ENCODE results near the gene TSC22D2. TPM values are rescaled to one million over a fixed set of nuclear protein-coding genes. Genes with fewer than 3 reads are reported as not detected.

Gene TSC22D2
- total RNA-seq, 1 experiment from 2014 or later: 20.0 TPM

DNA sequence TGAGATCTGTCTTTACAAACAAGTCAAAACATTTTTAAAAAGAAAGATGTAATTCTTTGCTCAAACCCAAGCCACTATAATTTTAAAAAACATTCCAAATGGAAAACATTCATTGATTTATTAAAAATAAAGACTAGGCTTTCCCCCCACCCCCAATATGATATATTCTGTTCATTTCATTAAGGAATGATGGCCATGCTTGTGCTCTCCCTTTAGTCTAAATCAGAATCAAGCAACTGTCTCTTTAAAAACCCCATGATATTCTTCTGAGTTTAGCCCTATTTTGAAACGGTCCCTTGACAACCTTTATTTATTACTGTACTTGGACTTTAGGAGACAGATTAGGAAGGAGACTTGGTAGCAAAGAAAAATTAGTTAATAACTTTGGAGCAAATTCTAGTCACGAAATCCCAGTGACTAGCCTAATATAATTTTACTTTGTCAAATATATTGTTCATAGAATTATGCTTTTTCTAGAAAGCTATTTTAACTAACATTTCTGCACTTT lies 38.4 kb downstream of the TSC22D2 start:
- intact Hi-C loops (cut with micrococcal nuclease): no loop called here
- Histone ChIP-seq H2AFZ (ENCODE audit: low read depth, low read length, poor library complexity, severe bottlenecking) (no peak overlapping the region), H3K79me2 (ENCODE audit: insufficient read depth, low read length) (peaks cover 96% of the 10 kb centered on the region), H3K4me2 (ENCODE audit: low read length) (no peak overlapping the region), H3K27me3 (ENCODE audit: insufficient read depth, low read length) (no peaks in the 10 kb centered on the region), H3K9me2 (ENCODE audit: insufficient read depth) (no peaks in the 10 kb centered on the region), H3K4me1 (ENCODE audit: control insufficient read depth in 1 of 2, insufficient read depth in 2 of 2, low read length in 2 of 2) (peaks cover 7 to 24% of the 10 kb centered on the region in 2 experiments), H4K20me1 (ENCODE audit: insufficient read depth) (peaks cover 12% of the 10 kb centered on the region; the same call in 1 of the 2 replicates), H3K27ac (ENCODE audit: low read depth, low read length) (no peak overlapping the region), H3K4me3 (replicated peaks in 1 of 2; ENCODE audit: low read depth in 1 of 2, low read length in 2 of 2) (no peak overlapping the region), H3K9me3 (ENCODE audit: control insufficient read depth in 1 of 2, insufficient read depth in 1 of 2, low read depth in 1 of 2, low read length in 2 of 2) (no peaks in the 10 kb centered on the region), H3K36me3 (ENCODE audit: control insufficient read depth in 1 of 2, insufficient read depth in 2 of 2, low read length in 2 of 2) (0 out of 4 replicates have a peak, but pooled peaks cover 0 to under 1% of the 10 kb centered on the region in 2 experiments), H3K9ac (ENCODE audit: low read length) (no peak overlapping the region)
- BruUV-seq (replicated peaks): no TSS peak
- no peak for ATAC-seq
- ChIA-PET RAD21 (ENCODE audit: low non-redundant PET in 1 of 2, low total read pairs in 2 of 2, uncharacterized antibody in 2 of 2, unreplicated experiment in 2 of 2) (no interaction called here), POLR2A (no interaction called here), CTCF (no interaction called here)
- no peak for DNase-seq (ENCODE audit: low read depth, low spot score)
- TF ChIP-seq CEBPB (IDR thresholded peaks at IDR 0.05; ENCODE audit: low read depth) (no peak), SRF (IDR thresholded peaks at IDR 0.05; ENCODE audit: low read depth) (no peak), POLR2A (IDR thresholded peaks at IDR 0.05; ENCODE audit: borderline replicate concordance, extremely low read depth, insufficient read depth, insufficient read length) (no peak), YY1 (IDR thresholded peaks at IDR 0.05; ENCODE audit: extremely low read depth, insufficient replicate concordance, low read depth, low read length) (no peak), CBX3 (IDR thresholded peaks at IDR 0.05; ENCODE audit: low read depth) (no peak), RAD21 (IDR thresholded peaks at IDR 0.05; ENCODE audit: low read depth) (no peak)
- TF ChIP-seq, protein P1, sequence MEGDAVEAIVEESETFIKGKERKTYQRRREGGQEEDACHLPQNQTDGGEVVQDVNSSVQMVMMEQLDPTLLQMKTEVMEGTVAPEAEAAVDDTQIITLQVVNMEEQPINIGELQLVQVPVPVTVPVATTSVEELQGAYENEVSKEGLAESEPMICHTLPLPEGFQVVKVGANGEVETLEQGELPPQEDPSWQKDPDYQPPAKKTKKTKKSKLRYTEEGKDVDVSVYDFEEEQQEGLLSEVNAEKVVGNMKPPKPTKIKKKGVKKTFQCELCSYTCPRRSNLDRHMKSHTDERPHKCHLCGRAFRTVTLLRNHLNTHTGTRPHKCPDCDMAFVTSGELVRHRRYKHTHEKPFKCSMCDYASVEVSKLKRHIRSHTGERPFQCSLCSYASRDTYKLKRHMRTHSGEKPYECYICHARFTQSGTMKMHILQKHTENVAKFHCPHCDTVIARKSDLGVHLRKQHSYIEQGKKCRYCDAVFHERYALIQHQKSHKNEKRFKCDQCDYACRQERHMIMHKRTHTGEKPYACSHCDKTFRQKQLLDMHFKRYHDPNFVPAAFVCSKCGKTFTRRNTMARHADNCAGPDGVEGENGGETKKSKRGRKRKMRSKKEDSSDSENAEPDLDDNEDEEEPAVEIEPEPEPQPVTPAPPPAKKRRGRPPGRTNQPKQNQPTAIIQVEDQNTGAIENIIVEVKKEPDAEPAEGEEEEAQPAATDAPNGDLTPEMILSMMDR (IDR thresholded peaks at IDR 0.05 in 2 of 3, conservative IDR thresholded peaks at IDR 0.05 in 1 of 3; ENCODE audit: borderline replicate concordance in 1 of 3, insufficient read depth in 1 of 3, low read depth in 2 of 3, low read length in 2 of 3): no peak

DNA sequence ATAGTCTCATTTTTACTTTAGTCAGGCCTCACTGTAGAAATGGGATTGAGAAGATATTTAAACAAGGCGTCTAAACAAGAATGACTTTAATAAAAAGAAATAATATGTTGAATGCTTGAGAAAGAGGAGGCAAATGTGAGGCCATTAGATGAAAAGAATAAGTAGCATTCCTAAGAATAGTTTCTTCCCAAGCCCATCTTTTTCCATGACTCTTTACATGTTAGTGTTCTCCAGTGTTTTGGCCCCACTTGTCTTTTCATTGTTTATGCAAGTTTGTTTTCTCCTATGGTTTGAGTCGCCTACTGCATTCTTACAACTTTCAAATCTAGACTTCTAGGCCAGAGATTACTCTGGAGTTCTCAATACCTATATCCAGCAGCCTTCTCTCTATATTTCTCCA lies 39.0 kb downstream of the TSC22D2 start:
- intact Hi-C loops (cut with micrococcal nuclease): no loop called here
- no peak for ATAC-seq
- peaks cover 96% of the 10 kb centered on the region for H3K79me2 ChIP-seq (ENCODE audit: insufficient read depth, low read length)
- no peak overlapping the region for H3K4me2 ChIP-seq (ENCODE audit: low read length)
- H3K4me1 ChIP-seq (ENCODE audit: control insufficient read depth in 1 of 2, insufficient read depth in 2 of 2, low read length in 2 of 2): peaks cover 7 to 24% of the 10 kb centered on the region in 2 experiments
- H3K4me3 ChIP-seq (replicated peaks in 1 of 2; ENCODE audit: low read depth in 1 of 2, low read length in 2 of 2): no peak overlapping the region
- H3K27ac ChIP-seq (ENCODE audit: low read depth, low read length): no peak overlapping the region
- no TSS peak for BruUV-seq (replicated peaks)
- H3K9me2 ChIP-seq (ENCODE audit: insufficient read depth): no peaks in the 10 kb centered on the region
- no peaks in the 10 kb centered on the region for H3K27me3 ChIP-seq (ENCODE audit: insufficient read depth, low read length)
- H3K9ac ChIP-seq (ENCODE audit: low read length): no peak overlapping the region
- POLR2A ChIA-PET: no interaction called here
- no peak overlapping the region for H2AFZ ChIP-seq (ENCODE audit: low read depth, low read length, poor library complexity, severe bottlenecking)
- no peak for DNase-seq (ENCODE audit: low read depth, low spot score)
- no peaks in the 10 kb centered on the region for H3K9me3 ChIP-seq (ENCODE audit: control insufficient read depth in 1 of 2, insufficient read depth in 1 of 2, low read depth in 1 of 2, low read length in 2 of 2)
- CTCF ChIA-PET: no interaction called here
- peaks cover 12% of the 10 kb centered on the region; the same call in 1 of the 2 replicates for H4K20me1 ChIP-seq (ENCODE audit: insufficient read depth)
- RAD21 ChIA-PET (ENCODE audit: low non-redundant PET in 1 of 2, low total read pairs in 2 of 2, uncharacterized antibody in 2 of 2, unreplicated experiment in 2 of 2): no interaction called here
- no peaks in the 10 kb centered on the region for H3K36me3 ChIP-seq (ENCODE audit: control insufficient read depth in 1 of 2, insufficient read depth in 2 of 2, low read length in 2 of 2)
- no peak for TF ChIP-seq ZFX (IDR thresholded peaks at IDR 0.05)
- TF ChIP-seq CEBPB (IDR thresholded peaks at IDR 0.05; ENCODE audit: low read depth): no peak
- TF ChIP-seq, protein P2, sequence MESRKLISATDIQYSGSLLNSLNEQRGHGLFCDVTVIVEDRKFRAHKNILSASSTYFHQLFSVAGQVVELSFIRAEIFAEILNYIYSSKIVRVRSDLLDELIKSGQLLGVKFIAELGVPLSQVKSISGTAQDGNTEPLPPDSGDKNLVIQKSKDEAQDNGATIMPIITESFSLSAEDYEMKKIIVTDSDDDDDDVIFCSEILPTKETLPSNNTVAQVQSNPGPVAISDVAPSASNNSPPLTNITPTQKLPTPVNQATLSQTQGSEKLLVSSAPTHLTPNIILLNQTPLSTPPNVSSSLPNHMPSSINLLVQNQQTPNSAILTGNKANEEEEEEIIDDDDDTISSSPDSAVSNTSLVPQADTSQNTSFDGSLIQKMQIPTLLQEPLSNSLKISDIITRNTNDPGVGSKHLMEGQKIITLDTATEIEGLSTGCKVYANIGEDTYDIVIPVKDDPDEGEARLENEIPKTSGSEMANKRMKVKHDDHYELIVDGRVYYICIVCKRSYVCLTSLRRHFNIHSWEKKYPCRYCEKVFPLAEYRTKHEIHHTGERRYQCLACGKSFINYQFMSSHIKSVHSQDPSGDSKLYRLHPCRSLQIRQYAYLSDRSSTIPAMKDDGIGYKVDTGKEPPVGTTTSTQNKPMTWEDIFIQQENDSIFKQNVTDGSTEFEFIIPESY (IDR thresholded peaks at IDR 0.05; ENCODE audit: extremely low read depth, insufficient replicate concordance, low read length): no peak
- no peak for TF ChIP-seq ZNF274 (IDR thresholded peaks at IDR 0.05; ENCODE audit: low read depth, low read length)
- TF ChIP-seq SIN3A (IDR thresholded peaks at IDR 0.05; ENCODE audit: low read depth): no peak
- TF ChIP-seq, protein P1 (IDR thresholded peaks at IDR 0.05 in 2 of 3, conservative IDR thresholded peaks at IDR 0.05 in 1 of 3; ENCODE audit: borderline replicate concordance in 1 of 3, insufficient read depth in 1 of 3, low read depth in 2 of 3, low read length in 2 of 3): no peak
- TF ChIP-seq SP1 (IDR thresholded peaks at IDR 0.05; ENCODE audit: low read depth): no peak
- no peak for TF ChIP-seq YY1 (IDR thresholded peaks at IDR 0.05; ENCODE audit: extremely low read depth, insufficient replicate concordance, low read depth, low read length)
- no peak for TF ChIP-seq EGR1 (IDR thresholded peaks at IDR 0.05; ENCODE audit: low read depth)
- TF ChIP-seq SRF (IDR thresholded peaks at IDR 0.05; ENCODE audit: low read depth): no peak
- no peak for TF ChIP-seq ELF1 (IDR thresholded peaks at IDR 0.05; ENCODE audit: borderline replicate concordance, low read depth)

Data from HCT116 (cell line).